Heart left ventricle (tissue), 16 donors: ENCODE measurements around the gene RTP3. TPM values are rescaled to one million over a fixed set of nuclear protein-coding genes. Genes with fewer than 3 reads are reported as not detected.

Source experiments
- ATAC-seq, 4 donors: fragments of 200-7000 bp; cut with Tn5 transposase; one replicate each; pipeline ENCODE4 v1.9.1; 2020 to 2022; ENCODE audit warnings: moderate library complexity in 4 of 4, mild to moderate bottlenecking in 3 of 4, moderate number of reproducible peaks in 1 of 4
- DNase-seq, 5 donors: peaks; one replicate each; pipeline ENCODE4 v3.0.0-alpha.2; 2020
- H3K27ac ChIP-seq, 12 donors: fragments of 200-600 bp; sonication (generic) in 4 of 12; one replicate each; pipeline versions ENCODE4 v1.5.0 to v1.8.0; 2016 to 2022; ENCODE audit warnings: mild to moderate bottlenecking in 2 of 12
- H3K27me3 ChIP-seq, 9 donors: fragments of 200-600 bp; sonication (generic) in 2 of 9; one replicate each; pipeline versions ENCODE4 v1.5.1 to v1.8.0; 2016 to 2022; ENCODE audit warnings: mild to moderate bottlenecking in 3 of 9
- H3K36me3 ChIP-seq, 9 donors: fragments of 200-600 bp; sonication (generic) in 2 of 9; one replicate each; pipeline versions ENCODE4 v1.5.0 to v1.8.0; 2018 to 2022; ENCODE audit warnings: mild to moderate bottlenecking in 2 of 9
- H3K4me1 ChIP-seq, 12 donors: fragments of 200-600 bp; sonication (generic) in 4 of 12; one replicate each; pipeline versions ENCODE4 v1.5.0 to v1.8.0; 2016 to 2022; ENCODE audit warnings: mild to moderate bottlenecking in 3 of 12
- H3K4me3 ChIP-seq, 12 donors: fragments of 200-600 bp; sonication (generic) in 4 of 12; one replicate each; pipeline versions ENCODE4 v1.5.0 to v1.8.0; 2017 to 2022; ENCODE audit warnings: mild to moderate bottlenecking in 9 of 12, moderate library complexity in 4 of 12
- H3K9me3 ChIP-seq, 12 donors: fragments of 200-600 bp; sonication (generic) in 4 of 12; one replicate each; pipeline versions ENCODE4 v1.5.0 to v1.8.0; 2016 to 2022; ENCODE audit warnings: mild to moderate bottlenecking in 1 of 12
- POLR2A ChIP-seq, 2 donors: fragments of 450-650 bp; IDR thresholded peaks; one replicate each; pipeline ENCODE4 v1.6.1; 2017; ENCODE audit warnings: antibody characterized with exemption in 2 of 2, mild to moderate bottlenecking in 2 of 2, moderate library complexity in 2 of 2
- WGBS, 4 donors: extraction: QIAGEN DNeasy Blood & Tissue Kit in 2 of 4; methylation state at CpG; one replicate each; pipeline versions ENCODE4 v1.1.5 to v1.1.7; 2013 to 2018; 5-methylcytosine and 5-hydroxymethylcytosine counted together
- intact Hi-C, 10 donors: fragments of 100-400 bp; cut with DNase I; formaldehyde crosslinking; loops; one replicate each; pipeline versions ENCODE4 v1.11.1 to v1.14.2; 2022
- polyA plus RNA-seq, 2 donors: library from polyadenylated mRNA; stranded (reverse); fragments of 200-250 nt; gene quantifications; one replicate each; pipeline ENCODE4 v1.2.3, GENCODE V29; 2013
- total RNA-seq, 9 donors: library from RNA; depleted of rRNA in 2 of 9; stranded (reverse); fragments of >200 nt in 2 of 9; fragmentation: NEBNext Ultra II Directional in 3 of 9; extraction: Animal tissue kit (Norgen Biotek cat#: 25700) in 3 of 9; gene quantifications; one replicate each; pipeline versions ENCODE4 v1.1.0 to v1.2.4, GENCODE V29; 2016 to 2023
- TF ChIP-seq, protein P1 (sequence below), 12 donors: fragments of 200-600 bp; sonication (generic) in 4 of 12; IDR thresholded peaks; one replicate each; pipeline versions ENCODE4 v1.5.0 to v1.8.0; 2018 to 2022; ENCODE audit warnings: antibody characterized with exemption in 12 of 12, mild to moderate bottlenecking in 5 of 12
- donor health status: ischemic (EF 13 %, LVEDD 7.1; RV severe dilation, severe dysfunction).
- donor health status: healthy with polysubstance abuse.
- donor health status: DM: no; HTN: yes; CAD: no.
- donor health status: DM: no; HTN: no; CAD: no.
- donor health status: ischemic (EF 25% LVEDD 6.9; RV normal size, moderate dysfunction).
- donor health status: ischemic (EF 25% LVEDD 5.7; RV mildly dilated, moderate dysfunction).
- donor health status: healthy.
- donor health status: DM: yes; HTN: yes; CAD: no.
- donor health status: ischemic (EF 35%, LVEDD 5.7; RV mildly dilated, moderate dysfunction).
- donor health status: nonischemic (EF 11% LVEDD 7.7; RV severe dilation, severe dysfunction).
- donor health status: DM: yes; HTN: yes; CAD: no.
- donor health status: PGD.
- donor health status: ischemic (EF 29% LVEDD 5.4; RV normal size, mild dysfunction).
- donor health status: nonischemic (EF 23%, LVEDD 6.1; RV moderate dilation, normal function).

The RTP3 gene
- total and polyA plus RNA-seq, 11 donors: not detected

DNA sequence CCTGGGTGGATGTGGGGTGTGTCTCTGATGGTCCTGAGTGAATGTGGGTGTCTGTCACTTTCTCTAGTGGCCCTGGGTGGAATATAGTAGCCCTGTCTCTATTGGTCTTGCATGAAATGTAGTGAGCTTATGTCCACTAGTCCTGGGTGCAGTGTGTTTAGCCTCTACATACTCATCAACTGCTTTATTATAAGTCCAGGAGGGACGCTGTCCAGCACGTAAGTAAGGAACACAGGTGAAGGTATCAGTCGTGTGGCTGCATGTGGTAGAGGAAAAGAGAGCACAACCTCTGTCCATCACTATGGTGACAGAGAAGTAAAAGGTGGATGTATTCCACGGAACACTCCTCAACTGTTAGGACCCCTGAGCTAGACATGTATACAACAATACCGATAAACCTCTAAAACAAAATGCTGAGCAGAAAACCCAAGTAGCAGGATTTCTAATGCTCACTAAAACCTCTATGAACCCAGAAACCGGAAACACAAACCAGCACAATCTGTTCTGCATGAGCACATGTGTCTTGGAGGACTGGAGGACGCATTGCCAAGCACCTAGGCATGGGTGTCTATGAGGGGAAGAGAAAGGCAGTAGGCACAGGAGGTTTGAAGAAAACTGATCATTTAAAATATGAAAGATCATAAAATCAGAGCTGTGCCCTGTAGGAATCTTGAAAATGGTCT is 44.1 kb upstream of the RTP3 start:
- intact Hi-C loops: no loop called here
- DNase-seq (no peak), ATAC-seq (no peak)
- WGBS, 4 donors: 76 to 81% (median 78%) methylated on average over 7 of the region's 7 CpGs
- Histone ChIP-seq H3K27me3 (no peaks in the 10 kb centered on the region), H3K27ac (no peak overlapping the region), H3K4me1 (peaks cover 0 to 6% (median 0%) of the 10 kb centered on the region in 12 donors), H3K4me3 (no peak overlapping the region), H3K9me3 (no peaks in the 10 kb centered on the region), H3K36me3 (peaks cover 0 to 5% (median 0%) of the 10 kb centered on the region in 9 donors)
- TF ChIP-seq POLR2A (IDR thresholded peaks at IDR 0.05): no peak
- TF ChIP-seq, protein P1, sequence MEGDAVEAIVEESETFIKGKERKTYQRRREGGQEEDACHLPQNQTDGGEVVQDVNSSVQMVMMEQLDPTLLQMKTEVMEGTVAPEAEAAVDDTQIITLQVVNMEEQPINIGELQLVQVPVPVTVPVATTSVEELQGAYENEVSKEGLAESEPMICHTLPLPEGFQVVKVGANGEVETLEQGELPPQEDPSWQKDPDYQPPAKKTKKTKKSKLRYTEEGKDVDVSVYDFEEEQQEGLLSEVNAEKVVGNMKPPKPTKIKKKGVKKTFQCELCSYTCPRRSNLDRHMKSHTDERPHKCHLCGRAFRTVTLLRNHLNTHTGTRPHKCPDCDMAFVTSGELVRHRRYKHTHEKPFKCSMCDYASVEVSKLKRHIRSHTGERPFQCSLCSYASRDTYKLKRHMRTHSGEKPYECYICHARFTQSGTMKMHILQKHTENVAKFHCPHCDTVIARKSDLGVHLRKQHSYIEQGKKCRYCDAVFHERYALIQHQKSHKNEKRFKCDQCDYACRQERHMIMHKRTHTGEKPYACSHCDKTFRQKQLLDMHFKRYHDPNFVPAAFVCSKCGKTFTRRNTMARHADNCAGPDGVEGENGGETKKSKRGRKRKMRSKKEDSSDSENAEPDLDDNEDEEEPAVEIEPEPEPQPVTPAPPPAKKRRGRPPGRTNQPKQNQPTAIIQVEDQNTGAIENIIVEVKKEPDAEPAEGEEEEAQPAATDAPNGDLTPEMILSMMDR (IDR thresholded peaks at IDR 0.05): no peak

DNA sequence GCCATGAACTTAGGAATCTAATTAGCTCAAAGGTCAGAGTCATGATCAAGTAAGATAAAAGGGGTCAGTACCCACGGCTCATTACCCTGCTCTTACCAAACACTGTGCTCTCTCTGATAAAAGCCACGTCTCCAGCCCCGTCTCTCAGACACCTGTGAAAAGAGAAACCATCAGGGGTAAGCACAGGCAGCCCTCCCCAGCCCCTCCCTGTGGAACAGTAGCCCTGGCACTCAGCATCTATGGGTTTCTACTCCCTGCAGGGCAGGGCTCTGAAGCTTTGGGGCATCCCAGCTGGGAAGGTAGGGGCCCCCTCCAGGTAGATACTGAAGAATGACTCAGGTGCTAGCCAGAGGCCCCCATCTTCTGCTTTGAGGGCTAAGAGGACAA is 43.6 kb upstream of the RTP3 start:
- no peaks in the 10 kb centered on the region for H3K27me3 ChIP-seq
- H3K4me1 ChIP-seq: peaks cover 0 to 6% (median 0%) of the 10 kb centered on the region in 12 donors
- no peaks in the 10 kb centered on the region for H3K9me3 ChIP-seq
- no peak for DNase-seq
- no peak for ATAC-seq
- no peak overlapping the region for H3K4me3 ChIP-seq
- H3K36me3 ChIP-seq: peaks cover 0 to 5% (median 0%) of the 10 kb centered on the region in 9 donors
- 48 to 80% (median 72%) methylated on average over 3 of the region's 3 CpGs for WGBS, 4 donors
- TF ChIP-seq POLR2A (IDR thresholded peaks at IDR 0.05): no peak
- TF ChIP-seq, protein P1 (IDR thresholded peaks at IDR 0.05): no peak
- intact Hi-C loops: no loop called here
- H3K27ac ChIP-seq: no peak overlapping the region

- TF ChIP-seq POLR2A (IDR thresholded peaks at IDR 0.05): no peak
- TF ChIP-seq, protein P1 (IDR thresholded peaks at IDR 0.05): no peak
- DNase-seq: no peak
- 75 to 92% (median 87%) methylated on average over 7 of the region's 7 CpGs for WGBS, 4 donors
- Histone ChIP-seq H3K36me3 (peaks cover 0 to 5% (median 0%) of the 10 kb centered on the region in 9 donors), H3K27ac (no peak overlapping the region), H3K27me3 (no peaks in the 10 kb centered on the region), H3K9me3 (no peaks in the 10 kb centered on the region), H3K4me3 (no peak overlapping the region), H3K4me1 (peaks cover 0 to 6% (median 0%) of the 10 kb centered on the region in 12 donors)
- ATAC-seq: no peak
- intact Hi-C loops: no loop called here
Measured at GRCh38 chr3:46454606-46455005, 43.2 kb upstream of the RTP3 start.

GRCh38 chr3:46455231-46456115 is 42.3 kb upstream of the RTP3 start:
- H3K36me3 ChIP-seq: peaks cover 0 to 5% (median 0%) of the 10 kb centered on the region in 9 donors
- no peak for ATAC-seq
- no peaks in the 10 kb centered on the region for H3K27me3 ChIP-seq
- no peak for DNase-seq
- H3K4me1 ChIP-seq: peaks cover 0 to 1% (median 0%) of the 10 kb centered on the region in 12 donors
- intact Hi-C loops: no loop called here
- H3K9me3 ChIP-seq: no peaks in the 10 kb centered on the region
- no peak overlapping the region for H3K27ac ChIP-seq
- 88 to 92% (median 89%) methylated on average over 21 of the region's 21 CpGs for WGBS, 4 donors
- TF ChIP-seq, protein P1 (IDR thresholded peaks at IDR 0.05): no peak
- no peak for TF ChIP-seq POLR2A (IDR thresholded peaks at IDR 0.05)
- H3K4me3 ChIP-seq: no peak overlapping the region
